DOHH2 (cell line): ENCODE measurements around the gene PYDC2.

ENCODE experiments used
- CTCF ChIP-seq: fragments of 200-600 bp; sonication (generic); IDR thresholded peaks from one replicate; pipeline ENCODE4 v1.5.1; 2014; ENCODE audit warnings: antibody characterized with exemption, mild to moderate bottlenecking, low read depth, low read length; ENCODE audit not compliant: poor library complexity, severe bottlenecking
- EZH2phosphoT487 ChIP-seq: fragments of 200-600 bp; sonication (generic); IDR thresholded peaks from 2 replicates; pipeline ENCODE4 v1.6.1; 2017; ENCODE audit warnings: borderline replicate concordance, mild to moderate bottlenecking, antibody characterized with exemption, low read length, moderate library complexity, mixed read lengths

GRCh38 chr3:191434024-191434423 is 26.9 kb upstream of the PYDC2 start:
- no peak for TF ChIP-seq CTCF
- TF ChIP-seq EZH2phosphoT487: no peak
